GM12872 (cell line): ENCODE measurements around the gene ITPR3.

Experiments
- TF ChIP-seq, protein P1 (sequence below): IDR thresholded peaks from 3 replicates; pipeline ENCODE4 v1.5.1; 2011; ENCODE audit warnings: low read depth, mild to moderate bottlenecking, low read length, moderate library complexity; ENCODE audit not compliant: insufficient read depth

The ITPR3 gene

DNA sequence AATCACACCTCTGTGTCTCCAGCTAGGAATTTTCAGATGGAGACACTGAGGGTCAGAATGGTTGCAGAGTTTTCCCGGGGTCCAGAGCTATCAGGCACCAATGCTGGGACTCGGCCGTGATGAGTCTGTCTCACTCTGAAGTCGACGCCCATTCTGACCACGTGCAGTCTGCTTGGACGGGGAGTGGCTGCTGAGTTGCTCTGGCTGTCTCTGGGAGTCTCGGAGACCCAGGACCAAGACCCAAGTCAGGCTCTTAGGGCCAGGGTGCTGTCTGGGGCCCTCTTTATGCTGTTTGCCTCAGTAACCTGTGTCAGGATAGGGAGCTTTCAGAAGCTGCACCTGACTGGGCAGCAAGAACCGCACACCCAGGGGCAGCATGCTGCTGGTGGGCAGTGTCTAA is 121.0 kb downstream of the ITPR3 start:
- TF ChIP-seq, protein P1, sequence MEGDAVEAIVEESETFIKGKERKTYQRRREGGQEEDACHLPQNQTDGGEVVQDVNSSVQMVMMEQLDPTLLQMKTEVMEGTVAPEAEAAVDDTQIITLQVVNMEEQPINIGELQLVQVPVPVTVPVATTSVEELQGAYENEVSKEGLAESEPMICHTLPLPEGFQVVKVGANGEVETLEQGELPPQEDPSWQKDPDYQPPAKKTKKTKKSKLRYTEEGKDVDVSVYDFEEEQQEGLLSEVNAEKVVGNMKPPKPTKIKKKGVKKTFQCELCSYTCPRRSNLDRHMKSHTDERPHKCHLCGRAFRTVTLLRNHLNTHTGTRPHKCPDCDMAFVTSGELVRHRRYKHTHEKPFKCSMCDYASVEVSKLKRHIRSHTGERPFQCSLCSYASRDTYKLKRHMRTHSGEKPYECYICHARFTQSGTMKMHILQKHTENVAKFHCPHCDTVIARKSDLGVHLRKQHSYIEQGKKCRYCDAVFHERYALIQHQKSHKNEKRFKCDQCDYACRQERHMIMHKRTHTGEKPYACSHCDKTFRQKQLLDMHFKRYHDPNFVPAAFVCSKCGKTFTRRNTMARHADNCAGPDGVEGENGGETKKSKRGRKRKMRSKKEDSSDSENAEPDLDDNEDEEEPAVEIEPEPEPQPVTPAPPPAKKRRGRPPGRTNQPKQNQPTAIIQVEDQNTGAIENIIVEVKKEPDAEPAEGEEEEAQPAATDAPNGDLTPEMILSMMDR, result no peak

DNA sequence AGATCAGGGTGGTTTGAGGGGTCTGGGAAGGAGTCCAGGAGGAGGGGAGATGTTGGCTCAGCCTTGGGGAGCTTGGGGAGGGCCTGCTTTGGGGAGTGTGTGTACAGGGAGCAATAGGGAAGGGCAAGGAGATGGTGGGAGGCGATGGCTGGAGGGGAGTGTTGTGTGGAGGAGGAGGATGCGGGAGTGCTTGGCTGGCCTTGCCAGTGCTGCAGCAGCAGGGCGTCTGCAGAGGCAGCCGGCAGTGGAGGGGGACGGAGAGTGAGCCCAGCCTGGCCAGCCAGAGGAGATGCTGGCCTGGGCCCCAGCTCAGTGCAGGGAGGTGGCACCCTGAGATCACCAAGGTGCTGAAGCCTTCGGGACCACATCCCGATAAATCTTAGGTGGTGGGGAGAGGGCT is 121.7 kb downstream of the ITPR3 start:
- TF ChIP-seq, protein P1, result no peak

GRCh38 chr6:33744001-33744848 is 123.1 kb downstream of the ITPR3 start:
- TF ChIP-seq, protein P1, result peak; percentile 99

GRCh38 chr6:33744895-33745546 is 123.9 kb downstream of the ITPR3 start:
- TF ChIP-seq, protein P1, result no peak

DNA sequence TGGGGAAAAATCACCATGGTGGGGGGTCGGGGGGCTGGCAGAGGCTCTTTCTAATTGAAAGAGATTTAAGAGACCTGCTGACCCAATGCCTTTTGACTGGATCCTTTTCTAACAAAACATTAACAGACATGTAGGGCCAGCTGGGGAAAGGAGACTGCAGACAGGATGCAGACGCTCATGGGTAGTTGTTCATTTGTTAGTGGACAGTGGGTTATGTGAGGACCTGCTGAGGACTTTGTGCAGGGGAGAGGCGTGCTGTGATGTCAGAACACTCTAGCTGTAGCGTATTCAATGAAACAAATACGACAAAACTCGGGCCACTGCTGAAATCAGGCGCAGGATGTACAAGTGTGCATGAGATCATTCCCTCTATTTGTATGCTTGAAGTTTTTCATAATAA is 124.4 kb downstream of the ITPR3 start:
- TF ChIP-seq, protein P1, result no peak
